HG03575 (cell line): ENCODE data around the gene ETFBKMT.
"Not testable (repeated sequence)": the region's sequence is repeated elsewhere in the genome, so short reads cannot be mapped to it uniquely, and the experiment has no call there.

Source experiments
- ATAC-seq: cut with Tn5 transposase; IDR thresholded peaks from one replicate; pipeline ENCODE4 v1.9.1; 2021; ENCODE audit not compliant: unreplicated experiment, insufficient number of reproducible peaks, low FRiP score; ENCODE audit errors: extremely low read depth

Gene ETFBKMT

GRCh38 chr12:31714406-31715271, 55.2 kb downstream of the ETFBKMT start:
- ATAC-seq, result no peak

GRCh38 chr12:31715283-31715825, 55.9 kb downstream of the ETFBKMT start:
- peak; percentile 62 for ATAC-seq

- ATAC-seq, result not testable (repeated sequence)
These were observed 57.5 kb downstream of the ETFBKMT start for GRCh38 chr12:31716998-31717397.

GRCh38 chr12:31718542-31719198, 59.2 kb downstream of the ETFBKMT start:
- not testable (repeated sequence) for ATAC-seq

GRCh38 chr12:31722580-31722979, 63.1 kb downstream of the ETFBKMT start:
- no peak for ATAC-seq
